K562 (cell line): ENCODE results near the gene CLCF1. TPM values are rescaled to one million over a fixed set of nuclear protein-coding genes. Genes with fewer than 3 reads are reported as not detected.

ENCODE experiments used
- AFF4 ChIP-seq: sonication (generic); formaldehyde crosslinking; IDR thresholded peaks from 2 replicates; pipeline ENCODE4 v1.8.0; 2023; ENCODE audit warnings: mild to moderate bottlenecking, missing genetic modification reagents
- ATF7 ChIP-seq: fragments of 450-650 bp; IDR thresholded peaks from 2 replicates; pipeline ENCODE4 v1.7.1; 2014; ENCODE audit warnings: mild to moderate bottlenecking, moderate library complexity
- CEBPB ChIP-seq: fragments of 450-650 bp; IDR thresholded peaks from 2 replicates; pipeline ENCODE4 v1.6.1; 2016; ENCODE audit warnings: missing genetic modification characterization, missing compliant biosample characterization
- CTBP1 ChIP-seq: fragments of 450-650 bp; IDR thresholded peaks from 2 replicates; pipeline ENCODE4 v1.6.1; 2016; ENCODE audit warnings: borderline replicate concordance
- HDAC1 ChIP-seq, 2 experiments: fragments of 450-650 bp; IDR thresholded peaks; 2 replicates each; pipeline ENCODE4 v1.6.1; 2016 to 2017; ENCODE audit warnings: inconsistent platforms in 1 of 2, mild to moderate bottlenecking in 1 of 2, moderate library complexity in 1 of 2
- HDAC2 ChIP-seq: fragments of 450-650 bp; IDR thresholded peaks from 2 replicates; pipeline ENCODE4 v1.6.1; 2016; ENCODE audit warnings: mild to moderate bottlenecking
- HNRNPL ChIP-seq: fragments of 200-400 bp; formaldehyde crosslinking; IDR thresholded peaks from 2 replicates; pipeline ENCODE4 v1.6.1; 2017; ENCODE audit warnings: low read depth, mild to moderate bottlenecking, low read length
- NR3C1 ChIP-seq: sonication (generic); formaldehyde crosslinking; IDR thresholded peaks from 2 replicates; pipeline ENCODE4 v1.8.1; 2022; ENCODE audit warnings: missing genetic modification reagents
- RAD21 ChIP-seq, 2 experiments: fragments of 250-450 bp in 1 of 2; fragments of 450-650 bp in 1 of 2; sonication (Bioruptor Pico) in 1 of 2; formaldehyde crosslinking in 1 of 2; IDR thresholded peaks in 1 of 2; conservative IDR thresholded peaks in 1 of 2; 2 replicates each; pipeline versions ENCODE4 v1.4.0 to v1.8.0; 2020 to 2022; ENCODE audit warnings: mild to moderate bottlenecking in 2 of 2, moderate library complexity in 1 of 2
- SP1 ChIP-seq: sonication (generic); formaldehyde crosslinking; IDR thresholded peaks from 2 replicates; pipeline ENCODE4 v1.8.1; 2022; ENCODE audit warnings: mild to moderate bottlenecking, missing genetic modification reagents
- ZFP36 ChIP-seq: fragments of 150-350 bp; IDR thresholded peaks from 2 replicates; pipeline ENCODE4 v1.6.1; 2018; ENCODE audit warnings: low read length, low read depth; ENCODE audit not compliant: partially characterized antibody
- polyA plus RNA-seq, 8 experiments: library from polyadenylated mRNA; depleted of rRNA in 4 of 8; stranded (reverse) in 5 of 8; unstranded in 3 of 8; fragments of >200 nt; fragmentation: Nextera tagmentation in 2 of 8; fragmentation: Illumina TruSeq in 1 of 8; extraction: Ambion mirVana in 2 of 8; extraction: Trizol in 1 of 8; gene quantifications; 2 replicates each; pipeline versions ENCODE4 v1.2.1 to v1.2.3, GENCODE V29; 2011 to 2014; ENCODE audit warnings: inconsistent platforms in 1 of 8, missing spikeins in 1 of 8
- total RNA-seq, 7 experiments: library from RNA; depleted of rRNA in 6 of 7; stranded (reverse); fragments of >200 nt in 6 of 7; fragmentation: Illumina TruSeq in 2 of 7; extraction: Trizol in 2 of 7; gene quantifications; 2 replicates each; pipeline versions ENCODE4 v1.2.1 to v1.2.3, GENCODE V29; 2011 to 2021; ENCODE audit warnings: low replicate concordance in 1 of 7
- TF ChIP-seq, protein P1 (sequence below): sonication (generic); formaldehyde crosslinking; IDR thresholded peaks from 2 replicates; pipeline ENCODE4 v1.4.0; 2020; ENCODE audit warnings: mild to moderate bottlenecking, missing genetic modification reagents
- TF ChIP-seq, protein P2 (sequence below): fragments of 450-650 bp; IDR thresholded peaks from 2 replicates; pipeline ENCODE4 v1.6.1; 2018; ENCODE audit warnings: mild to moderate bottlenecking, low read depth; ENCODE audit not compliant: partially characterized antibody
- TF ChIP-seq, protein P3 (sequence below): sonication (generic); formaldehyde crosslinking; IDR thresholded peaks from 2 replicates; pipeline ENCODE4 v1.8.1; 2023; ENCODE audit warnings: mild to moderate bottlenecking, missing genetic modification reagents
- TF ChIP-seq, protein P4 (sequence below): sonication (generic); formaldehyde crosslinking; IDR thresholded peaks from 2 replicates; pipeline ENCODE4 v1.8.1; 2023; ENCODE audit warnings: mild to moderate bottlenecking, missing genetic modification reagents, moderate library complexity

Gene CLCF1
- total and polyA plus RNA-seq, 9 of the 15 experiments (the other 6 are each of a cell fraction or from before 2014, with no cell fraction given), result 0.49 to 5.8 (median 3.0) TPM

DNA sequence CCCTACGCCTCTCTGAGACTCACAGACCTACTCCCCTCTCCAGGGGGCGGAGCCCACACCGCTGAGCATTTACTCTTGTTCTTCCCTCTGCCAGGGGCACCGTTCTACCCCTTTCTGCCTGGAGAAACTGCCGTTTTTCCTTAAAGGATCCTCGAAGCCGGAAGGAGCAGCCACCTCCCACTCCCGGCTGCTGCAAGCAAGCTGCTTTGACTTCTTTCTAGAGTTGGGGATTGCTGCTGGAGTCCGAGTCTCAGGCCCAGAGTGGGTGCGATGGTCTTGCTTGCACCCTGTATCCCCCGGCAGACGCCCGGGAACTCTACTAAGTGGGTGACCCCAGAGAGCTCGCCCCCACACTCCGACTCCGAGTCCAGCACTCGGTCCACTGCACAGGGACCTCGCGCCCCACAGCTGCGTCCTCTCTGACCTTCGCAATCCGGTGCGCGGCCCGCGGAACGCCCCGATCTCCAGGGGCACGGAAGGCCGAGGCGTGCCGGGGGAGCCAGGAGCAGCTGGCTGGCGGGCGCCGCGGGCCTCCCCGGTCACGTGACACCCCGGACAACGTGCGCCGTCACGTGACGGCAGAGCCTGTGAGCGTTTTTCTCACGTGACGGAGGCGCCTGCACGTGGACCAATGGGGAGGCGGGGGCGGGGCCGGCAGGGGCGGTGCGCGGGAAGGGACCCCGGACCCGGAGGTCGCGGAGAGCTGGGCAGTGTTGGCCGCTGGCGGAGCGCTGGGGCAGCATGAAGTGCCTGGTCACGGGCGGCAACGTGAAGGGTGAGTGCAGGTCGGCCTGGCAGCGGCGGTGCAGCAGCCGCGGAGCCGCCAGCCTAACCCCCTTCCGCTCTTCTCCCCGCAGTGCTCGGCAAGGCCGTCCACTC is 18.1 kb upstream of the CLCF1 start, which contains the start of gene RAD9A (continued):
- TF ChIP-seq, protein P1, sequence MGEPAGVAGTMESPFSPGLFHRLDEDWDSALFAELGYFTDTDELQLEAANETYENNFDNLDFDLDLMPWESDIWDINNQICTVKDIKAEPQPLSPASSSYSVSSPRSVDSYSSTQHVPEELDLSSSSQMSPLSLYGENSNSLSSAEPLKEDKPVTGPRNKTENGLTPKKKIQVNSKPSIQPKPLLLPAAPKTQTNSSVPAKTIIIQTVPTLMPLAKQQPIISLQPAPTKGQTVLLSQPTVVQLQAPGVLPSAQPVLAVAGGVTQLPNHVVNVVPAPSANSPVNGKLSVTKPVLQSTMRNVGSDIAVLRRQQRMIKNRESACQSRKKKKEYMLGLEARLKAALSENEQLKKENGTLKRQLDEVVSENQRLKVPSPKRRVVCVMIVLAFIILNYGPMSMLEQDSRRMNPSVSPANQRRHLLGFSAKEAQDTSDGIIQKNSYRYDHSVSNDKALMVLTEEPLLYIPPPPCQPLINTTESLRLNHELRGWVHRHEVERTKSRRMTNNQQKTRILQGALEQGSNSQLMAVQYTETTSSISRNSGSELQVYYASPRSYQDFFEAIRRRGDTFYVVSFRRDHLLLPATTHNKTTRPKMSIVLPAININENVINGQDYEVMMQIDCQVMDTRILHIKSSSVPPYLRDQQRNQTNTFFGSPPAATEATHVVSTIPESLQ (CRISPR knock-in tag), result peak; percentile 96; the same call in 1 of the 2 replicates
- TF ChIP-seq, protein P2, sequence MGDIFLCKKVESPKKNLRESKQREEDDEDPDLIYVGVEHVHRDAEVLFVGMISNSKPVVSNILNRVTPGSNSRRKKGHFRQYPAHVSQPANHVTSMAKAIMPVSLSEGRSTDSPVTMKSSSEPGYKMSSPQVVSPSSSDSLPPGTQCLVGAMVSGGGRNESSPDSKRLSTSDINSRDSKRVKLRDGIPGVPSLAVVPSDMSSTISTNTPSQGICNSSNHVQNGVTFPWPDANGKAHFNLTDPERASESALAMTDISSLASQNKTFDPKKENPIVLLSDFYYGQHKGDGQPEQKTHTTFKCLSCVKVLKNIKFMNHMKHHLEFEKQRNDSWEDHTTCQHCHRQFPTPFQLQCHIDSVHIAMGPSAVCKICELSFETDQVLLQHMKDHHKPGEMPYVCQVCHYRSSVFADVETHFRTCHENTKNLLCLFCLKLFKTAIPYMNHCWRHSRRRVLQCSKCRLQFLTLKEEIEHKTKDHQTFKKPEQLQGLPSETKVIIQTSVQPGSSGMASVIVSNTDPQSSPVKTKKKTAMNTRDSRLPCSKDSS, result no peak
- TF ChIP-seq NR3C1 (CRISPR knock-in tag) (peak; percentile 88), CEBPB (no peak), RAD21 (CRISPR knock-in tag; conservative IDR thresholded peaks at IDR 0.05 in 1 of 2, IDR thresholded peaks at IDR 0.05 in 1 of 2) (no peak), ATF7 (peak; percentile 51; the same call in 1 of the 2 replicates), HNRNPL (peak; percentile 67; the same call in 1 of the 2 replicates), AFF4 (CRISPR knock-in tag) (no peak), HDAC1 (IDR thresholded peaks at IDR 0.05) (peak; percentile 71 to 99; a peak in 3 of 4 replicates), CTBP1 (peak; percentile 35; the same call in 1 of the 2 replicates), HDAC2 (0 out of 2 replicates have a peak, but pooled peaks have one; percentile 65), SP1 (CRISPR knock-in tag) (peak; percentile 83), ZFP36 (no peak)
- TF ChIP-seq, protein P3, sequence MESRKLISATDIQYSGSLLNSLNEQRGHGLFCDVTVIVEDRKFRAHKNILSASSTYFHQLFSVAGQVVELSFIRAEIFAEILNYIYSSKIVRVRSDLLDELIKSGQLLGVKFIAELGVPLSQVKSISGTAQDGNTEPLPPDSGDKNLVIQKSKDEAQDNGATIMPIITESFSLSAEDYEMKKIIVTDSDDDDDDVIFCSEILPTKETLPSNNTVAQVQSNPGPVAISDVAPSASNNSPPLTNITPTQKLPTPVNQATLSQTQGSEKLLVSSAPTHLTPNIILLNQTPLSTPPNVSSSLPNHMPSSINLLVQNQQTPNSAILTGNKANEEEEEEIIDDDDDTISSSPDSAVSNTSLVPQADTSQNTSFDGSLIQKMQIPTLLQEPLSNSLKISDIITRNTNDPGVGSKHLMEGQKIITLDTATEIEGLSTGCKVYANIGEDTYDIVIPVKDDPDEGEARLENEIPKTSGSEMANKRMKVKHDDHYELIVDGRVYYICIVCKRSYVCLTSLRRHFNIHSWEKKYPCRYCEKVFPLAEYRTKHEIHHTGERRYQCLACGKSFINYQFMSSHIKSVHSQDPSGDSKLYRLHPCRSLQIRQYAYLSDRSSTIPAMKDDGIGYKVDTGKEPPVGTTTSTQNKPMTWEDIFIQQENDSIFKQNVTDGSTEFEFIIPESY (CRISPR knock-in tag), result peak; percentile 84
- TF ChIP-seq, protein P4, sequence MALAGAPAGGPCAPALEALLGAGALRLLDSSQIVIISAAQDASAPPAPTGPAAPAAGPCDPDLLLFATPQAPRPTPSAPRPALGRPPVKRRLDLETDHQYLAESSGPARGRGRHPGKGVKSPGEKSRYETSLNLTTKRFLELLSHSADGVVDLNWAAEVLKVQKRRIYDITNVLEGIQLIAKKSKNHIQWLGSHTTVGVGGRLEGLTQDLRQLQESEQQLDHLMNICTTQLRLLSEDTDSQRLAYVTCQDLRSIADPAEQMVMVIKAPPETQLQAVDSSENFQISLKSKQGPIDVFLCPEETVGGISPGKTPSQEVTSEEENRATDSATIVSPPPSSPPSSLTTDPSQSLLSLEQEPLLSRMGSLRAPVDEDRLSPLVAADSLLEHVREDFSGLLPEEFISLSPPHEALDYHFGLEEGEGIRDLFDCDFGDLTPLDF (CRISPR knock-in tag), result peak; percentile 91
